ENCODE results near the gene FBLN2.

The FBLN2 gene

GRCh38 chr3:13550791-13551360 is 2.0 kb downstream of the FBLN2 start:
- no peak for TF ChIP-seq CTCF (IDR thresholded peaks at IDR 0.05; ENCODE audit: low read depth, low read length)
- no peak for DNase-seq (ENCODE audit: low read depth)
- H3K4me3 ChIP-seq (ENCODE audit: low read depth, low read length) = no peak overlapping the region

GRCh38 chr3:13552857-13553652 is 4.1 kb downstream of the FBLN2 start:
- no peak overlapping the region for H3K4me3 ChIP-seq (ENCODE audit: low read depth, low read length)
- no peak for DNase-seq (ENCODE audit: low read depth)
- TF ChIP-seq MAX (IDR thresholded peaks at IDR 0.05; ENCODE audit: low read depth, low read length) (no peak), POLR2A (IDR thresholded peaks at IDR 0.05; ENCODE audit: extremely low read depth, insufficient read length) (no peak), CTCF (IDR thresholded peaks at IDR 0.05; ENCODE audit: low read depth, low read length) (no peak), MYC (IDR thresholded peaks at IDR 0.05; ENCODE audit: low read depth, low read length) (no peak)

GRCh38 chr3:13553686-13554085 is 4.8 kb downstream of the FBLN2 start:
- TF ChIP-seq CTCF (IDR thresholded peaks at IDR 0.05; ENCODE audit: low read depth, low read length) = no peak
- no peak for TF ChIP-seq MAX (IDR thresholded peaks at IDR 0.05; ENCODE audit: low read depth, low read length)
- no peak for TF ChIP-seq POLR2A (IDR thresholded peaks at IDR 0.05; ENCODE audit: extremely low read depth, insufficient read length)
- no peak for TF ChIP-seq MYC (IDR thresholded peaks at IDR 0.05; ENCODE audit: low read depth, low read length)
- H3K4me3 ChIP-seq (ENCODE audit: low read depth, low read length) = no peak overlapping the region
- DNase-seq (ENCODE audit: low read depth) = no peak

GRCh38 chr3:13555753-13556152 is 6.8 kb downstream of the FBLN2 start:
- TF ChIP-seq MYC (IDR thresholded peaks at IDR 0.05; ENCODE audit: low read depth, low read length) (no peak), MAX (IDR thresholded peaks at IDR 0.05; ENCODE audit: low read depth, low read length) (no peak)
- DNase-seq (ENCODE audit: low read depth) = no peak

GRCh38 chr3:13556207-13556606 is 7.3 kb downstream of the FBLN2 start:
- DNase-seq (ENCODE audit: low read depth) = no peak
- TF ChIP-seq MYC (IDR thresholded peaks at IDR 0.05; ENCODE audit: low read depth, low read length) (no peak), POLR2A (IDR thresholded peaks at IDR 0.05; ENCODE audit: extremely low read depth, insufficient read length) (no peak), MAX (IDR thresholded peaks at IDR 0.05; ENCODE audit: low read depth, low read length) (no peak), CTCF (IDR thresholded peaks at IDR 0.05; ENCODE audit: low read depth, low read length) (no peak)
- no peak overlapping the region for H3K4me3 ChIP-seq (ENCODE audit: low read depth, low read length)

More at GRCh38 chr3:13555753-13556152, 6.8 kb downstream of the FBLN2 start:
- H3K4me3 ChIP-seq (ENCODE audit: low read depth, low read length) = no peak overlapping the region

GRCh38 chr3:13556917-13557316 is 8.0 kb downstream of the FBLN2 start:
- no peak overlapping the region for H3K4me3 ChIP-seq (ENCODE audit: low read depth, low read length)
- TF ChIP-seq MAX (IDR thresholded peaks at IDR 0.05; ENCODE audit: low read depth, low read length) (no peak), MYC (IDR thresholded peaks at IDR 0.05; ENCODE audit: low read depth, low read length) (no peak), CTCF (IDR thresholded peaks at IDR 0.05; ENCODE audit: low read depth, low read length) (no peak)
- DNase-seq (ENCODE audit: low read depth) = no peak
